SK-N-SH treated with all-trans-retinoic acid at 6 μM for 48 hours (cell line): ENCODE data around the gene MST1.
"Not testable (repeated sequence)": the region's sequence is repeated elsewhere in the genome, so short reads cannot be mapped to it uniquely, and the experiment has no call there.

ENCODE experiments used
- ATAC-seq: fragments of 200-7000 bp; cut with Tn5 transposase; 3 replicates; pipeline ENCODE4 v1.9.1; 2020; ENCODE audit warnings: mild to moderate bottlenecking, moderate library complexity
- BACH2 ChIP-seq: fragments of 250-450 bp; sonication (Bioruptor Pico); IDR thresholded peaks from 2 replicates; pipeline ENCODE4 v1.9.0; 2021; ENCODE audit warnings: mild to moderate bottlenecking, borderline replicate concordance
- GLIS3 ChIP-seq: fragments of 250-450 bp; sonication (Bioruptor Pico); IDR thresholded peaks from 2 replicates; pipeline ENCODE4 v1.5.0; 2020; ENCODE audit warnings: mild to moderate bottlenecking, moderate library complexity
- OSR1 ChIP-seq: fragments of 250-450 bp; sonication (Bioruptor Pico); IDR thresholded peaks from 2 replicates; pipeline ENCODE4 v1.8.0; 2022; ENCODE audit warnings: moderate library complexity, mild to moderate bottlenecking, inconsistent platforms
- SNAI2 ChIP-seq: fragments of 250-450 bp; sonication (Bioruptor Pico); IDR thresholded peaks from 2 replicates; pipeline ENCODE4 v1.5.0; 2020; ENCODE audit warnings: mild to moderate bottlenecking, moderate library complexity
- TOX ChIP-seq: fragments of 250-450 bp; sonication (Bioruptor Pico); IDR thresholded peaks from 2 replicates; pipeline ENCODE4 v1.8.0; 2021; ENCODE audit warnings: mild to moderate bottlenecking, moderate library complexity, borderline replicate concordance
- ZFP3 ChIP-seq: fragments of 250-450 bp; sonication (Bioruptor Pico); IDR thresholded peaks from 2 replicates; pipeline ENCODE4 v1.5.0; 2020; ENCODE audit warnings: mild to moderate bottlenecking, moderate library complexity
- ZFP30 ChIP-seq: fragments of 450-650 bp; formaldehyde crosslinking; IDR thresholded peaks from 2 replicates; pipeline ENCODE4 v1.5.0; 2022; ENCODE audit warnings: mild to moderate bottlenecking, moderate library complexity
- ZNF565 ChIP-seq: fragments of 450-650 bp; formaldehyde crosslinking; conservative IDR thresholded peaks from 2 replicates; pipeline ENCODE4 v1.5.0; 2020; ENCODE audit warnings: low read depth, mild to moderate bottlenecking, moderate library complexity
- TF ChIP-seq, protein P1 (sequence below): fragments of 250-450 bp; sonication (Bioruptor Pico); IDR thresholded peaks from 2 replicates; pipeline ENCODE4 v1.5.1; 2021; ENCODE audit warnings: mild to moderate bottlenecking, moderate library complexity
- TF ChIP-seq, protein P2 (sequence below): fragments of 250-450 bp; sonication (Bioruptor Pico); IDR thresholded peaks from 2 replicates; pipeline ENCODE4 v1.8.0; 2020; ENCODE audit warnings: mild to moderate bottlenecking, moderate library complexity, borderline replicate concordance
- TF ChIP-seq, protein P3 (sequence below): fragments of 250-450 bp; sonication (Bioruptor Pico); IDR thresholded peaks from 2 replicates; pipeline ENCODE4 v1.8.0; 2021; ENCODE audit warnings: low read depth, mild to moderate bottlenecking, moderate library complexity, borderline replicate concordance
- TF ChIP-seq, protein P4 (sequence below): fragments of 250-450 bp; sonication (Bioruptor Pico); IDR thresholded peaks from 2 replicates; pipeline ENCODE4 v1.5.0; 2020; ENCODE audit warnings: mild to moderate bottlenecking, moderate library complexity
- TF ChIP-seq, protein P5 (sequence below): fragments of 250-450 bp; sonication (Bioruptor Pico); IDR thresholded peaks from 2 replicates; pipeline ENCODE4 v1.5.1; 2020; ENCODE audit warnings: low read depth, mild to moderate bottlenecking, moderate library complexity

MST1 gene

DNA sequence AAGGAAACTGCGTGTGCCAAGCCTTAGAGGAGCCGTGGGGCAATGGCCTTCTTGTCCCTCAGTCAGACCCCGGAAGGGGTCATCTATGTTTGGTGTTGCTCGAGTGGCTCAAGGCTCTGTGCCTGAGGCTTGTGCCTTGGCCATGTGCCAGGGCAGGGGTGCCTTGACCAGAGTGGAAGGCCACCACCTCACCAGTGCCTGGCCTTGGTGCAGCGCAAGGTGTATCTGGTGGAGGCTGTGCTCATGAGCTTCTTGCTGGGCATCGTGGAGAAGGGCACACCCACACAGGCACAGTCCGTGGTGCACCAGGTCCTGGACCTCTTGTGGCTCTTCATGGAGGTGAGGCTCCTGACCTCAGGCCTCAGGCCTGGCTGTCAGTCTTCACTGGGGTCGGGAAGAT lies 10.7 kb upstream of the MST1 start:
- ATAC-seq, result no peak
- TF ChIP-seq, protein P1, sequence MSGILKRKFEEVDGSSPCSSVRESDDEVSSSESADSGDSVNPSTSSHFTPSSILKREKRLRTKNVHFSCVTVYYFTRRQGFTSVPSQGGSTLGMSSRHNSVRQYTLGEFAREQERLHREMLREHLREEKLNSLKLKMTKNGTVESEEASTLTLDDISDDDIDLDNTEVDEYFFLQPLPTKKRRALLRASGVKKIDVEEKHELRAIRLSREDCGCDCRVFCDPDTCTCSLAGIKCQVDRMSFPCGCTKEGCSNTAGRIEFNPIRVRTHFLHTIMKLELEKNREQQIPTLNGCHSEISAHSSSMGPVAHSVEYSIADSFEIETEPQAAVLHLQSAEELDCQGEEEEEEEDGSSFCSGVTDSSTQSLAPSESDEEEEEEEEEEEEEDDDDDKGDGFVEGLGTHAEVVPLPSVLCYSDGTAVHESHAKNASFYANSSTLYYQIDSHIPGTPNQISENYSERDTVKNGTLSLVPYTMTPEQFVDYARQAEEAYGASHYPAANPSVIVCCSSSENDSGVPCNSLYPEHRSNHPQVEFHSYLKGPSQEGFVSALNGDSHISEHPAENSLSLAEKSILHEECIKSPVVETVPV, result no peak
- no peak for TF ChIP-seq GLIS3
- TF ChIP-seq ZFP30, result no peak
- TF ChIP-seq ZNF565 (CRISPR knock-in tag), result no peak

DNA sequence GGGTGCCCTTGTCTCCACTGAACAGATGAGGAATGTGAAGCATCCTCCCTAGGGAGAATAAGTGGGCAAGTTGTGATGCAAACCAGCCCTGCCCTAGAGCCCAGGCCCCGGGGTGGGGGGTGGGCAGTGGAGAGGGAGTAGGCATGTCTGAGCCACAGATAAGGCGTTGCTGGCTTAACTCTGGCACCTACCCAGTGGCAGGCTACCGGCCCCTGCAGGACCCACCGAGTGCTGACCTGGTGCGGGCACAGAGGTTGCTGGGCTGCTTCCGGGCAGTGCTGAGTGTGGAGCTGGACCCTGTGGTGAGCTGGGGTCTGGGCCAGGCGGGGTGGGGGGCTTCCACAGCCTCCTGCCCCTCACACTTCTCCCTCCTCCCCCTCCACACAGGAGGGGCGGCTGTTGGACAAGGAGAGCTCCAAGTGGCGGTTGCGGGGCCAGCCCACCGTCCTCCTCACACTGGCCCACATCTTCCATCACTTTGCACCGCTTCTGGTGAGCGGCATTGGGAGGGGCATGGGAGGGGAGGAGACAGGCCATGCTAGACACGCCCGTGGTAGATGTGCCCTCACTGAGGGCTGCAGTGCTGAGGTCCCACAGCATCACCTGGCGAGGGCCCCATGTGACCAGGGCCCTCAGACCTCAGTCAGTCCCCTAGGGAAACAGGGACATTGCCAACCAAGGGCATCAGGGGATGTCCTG lies 10.2 kb upstream of the MST1 start:
- no peak for ATAC-seq
- TF ChIP-seq SNAI2 (CRISPR knock-in tag) (no peak), BACH2 (CRISPR knock-in tag) (no peak), ZNF565 (CRISPR knock-in tag) (no peak), ZFP3 (CRISPR knock-in tag) (no peak), OSR1 (CRISPR knock-in tag) (no peak), TOX (CRISPR knock-in tag) (no peak)
- TF ChIP-seq, protein P2, sequence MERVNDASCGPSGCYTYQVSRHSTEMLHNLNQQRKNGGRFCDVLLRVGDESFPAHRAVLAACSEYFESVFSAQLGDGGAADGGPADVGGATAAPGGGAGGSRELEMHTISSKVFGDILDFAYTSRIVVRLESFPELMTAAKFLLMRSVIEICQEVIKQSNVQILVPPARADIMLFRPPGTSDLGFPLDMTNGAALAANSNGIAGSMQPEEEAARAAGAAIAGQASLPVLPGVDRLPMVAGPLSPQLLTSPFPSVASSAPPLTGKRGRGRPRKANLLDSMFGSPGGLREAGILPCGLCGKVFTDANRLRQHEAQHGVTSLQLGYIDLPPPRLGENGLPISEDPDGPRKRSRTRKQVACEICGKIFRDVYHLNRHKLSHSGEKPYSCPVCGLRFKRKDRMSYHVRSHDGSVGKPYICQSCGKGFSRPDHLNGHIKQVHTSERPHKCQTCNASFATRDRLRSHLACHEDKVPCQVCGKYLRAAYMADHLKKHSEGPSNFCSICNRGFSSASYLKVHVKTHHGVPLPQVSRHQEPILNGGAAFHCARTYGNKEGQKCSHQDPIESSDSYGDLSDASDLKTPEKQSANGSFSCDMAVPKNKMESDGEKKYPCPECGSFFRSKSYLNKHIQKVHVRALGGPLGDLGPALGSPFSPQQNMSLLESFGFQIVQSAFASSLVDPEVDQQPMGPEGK, result no peak
- TF ChIP-seq, protein P3, sequence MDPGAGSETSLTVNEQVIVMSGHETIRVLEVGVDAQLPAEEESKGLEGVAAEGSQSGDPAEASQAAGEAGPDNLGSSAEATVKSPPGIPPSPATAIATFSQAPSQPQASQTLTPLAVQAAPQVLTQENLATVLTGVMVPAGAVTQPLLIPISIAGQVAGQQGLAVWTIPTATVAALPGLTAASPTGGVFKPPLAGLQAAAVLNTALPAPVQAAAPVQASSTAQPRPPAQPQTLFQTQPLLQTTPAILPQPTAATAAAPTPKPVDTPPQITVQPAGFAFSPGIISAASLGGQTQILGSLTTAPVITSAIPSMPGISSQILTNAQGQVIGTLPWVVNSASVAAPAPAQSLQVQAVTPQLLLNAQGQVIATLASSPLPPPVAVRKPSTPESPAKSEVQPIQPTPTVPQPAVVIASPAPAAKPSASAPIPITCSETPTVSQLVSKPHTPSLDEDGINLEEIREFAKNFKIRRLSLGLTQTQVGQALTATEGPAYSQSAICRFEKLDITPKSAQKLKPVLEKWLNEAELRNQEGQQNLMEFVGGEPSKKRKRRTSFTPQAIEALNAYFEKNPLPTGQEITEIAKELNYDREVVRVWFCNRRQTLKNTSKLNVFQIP (CRISPR knock-in tag), result no peak
- TF ChIP-seq, protein P4, sequence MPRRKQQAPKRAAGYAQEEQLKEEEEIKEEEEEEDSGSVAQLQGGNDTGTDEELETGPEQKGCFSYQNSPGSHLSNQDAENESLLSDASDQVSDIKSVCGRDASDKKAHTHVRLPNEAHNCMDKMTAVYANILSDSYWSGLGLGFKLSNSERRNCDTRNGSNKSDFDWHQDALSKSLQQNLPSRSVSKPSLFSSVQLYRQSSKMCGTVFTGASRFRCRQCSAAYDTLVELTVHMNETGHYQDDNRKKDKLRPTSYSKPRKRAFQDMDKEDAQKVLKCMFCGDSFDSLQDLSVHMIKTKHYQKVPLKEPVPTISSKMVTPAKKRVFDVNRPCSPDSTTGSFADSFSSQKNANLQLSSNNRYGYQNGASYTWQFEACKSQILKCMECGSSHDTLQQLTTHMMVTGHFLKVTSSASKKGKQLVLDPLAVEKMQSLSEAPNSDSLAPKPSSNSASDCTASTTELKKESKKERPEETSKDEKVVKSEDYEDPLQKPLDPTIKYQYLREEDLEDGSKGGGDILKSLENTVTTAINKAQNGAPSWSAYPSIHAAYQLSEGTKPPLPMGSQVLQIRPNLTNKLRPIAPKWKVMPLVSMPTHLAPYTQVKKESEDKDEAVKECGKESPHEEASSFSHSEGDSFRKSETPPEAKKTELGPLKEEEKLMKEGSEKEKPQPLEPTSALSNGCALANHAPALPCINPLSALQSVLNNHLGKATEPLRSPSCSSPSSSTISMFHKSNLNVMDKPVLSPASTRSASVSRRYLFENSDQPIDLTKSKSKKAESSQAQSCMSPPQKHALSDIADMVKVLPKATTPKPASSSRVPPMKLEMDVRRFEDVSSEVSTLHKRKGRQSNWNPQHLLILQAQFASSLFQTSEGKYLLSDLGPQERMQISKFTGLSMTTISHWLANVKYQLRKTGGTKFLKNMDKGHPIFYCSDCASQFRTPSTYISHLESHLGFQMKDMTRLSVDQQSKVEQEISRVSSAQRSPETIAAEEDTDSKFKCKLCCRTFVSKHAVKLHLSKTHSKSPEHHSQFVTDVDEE, result no peak
- TF ChIP-seq, protein P5, sequence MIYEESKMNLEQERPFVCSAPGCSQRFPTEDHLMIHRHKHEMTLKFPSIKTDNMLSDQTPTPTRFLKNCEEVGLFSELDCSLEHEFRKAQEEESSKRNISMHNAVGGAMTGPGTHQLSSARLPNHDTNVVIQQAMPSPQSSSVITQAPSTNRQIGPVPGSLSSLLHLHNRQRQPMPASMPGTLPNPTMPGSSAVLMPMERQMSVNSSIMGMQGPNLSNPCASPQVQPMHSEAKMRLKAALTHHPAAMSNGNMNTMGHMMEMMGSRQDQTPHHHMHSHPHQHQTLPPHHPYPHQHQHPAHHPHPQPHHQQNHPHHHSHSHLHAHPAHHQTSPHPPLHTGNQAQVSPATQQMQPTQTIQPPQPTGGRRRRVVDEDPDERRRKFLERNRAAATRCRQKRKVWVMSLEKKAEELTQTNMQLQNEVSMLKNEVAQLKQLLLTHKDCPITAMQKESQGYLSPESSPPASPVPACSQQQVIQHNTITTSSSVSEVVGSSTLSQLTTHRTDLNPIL (CRISPR knock-in tag), result no peak

DNA sequence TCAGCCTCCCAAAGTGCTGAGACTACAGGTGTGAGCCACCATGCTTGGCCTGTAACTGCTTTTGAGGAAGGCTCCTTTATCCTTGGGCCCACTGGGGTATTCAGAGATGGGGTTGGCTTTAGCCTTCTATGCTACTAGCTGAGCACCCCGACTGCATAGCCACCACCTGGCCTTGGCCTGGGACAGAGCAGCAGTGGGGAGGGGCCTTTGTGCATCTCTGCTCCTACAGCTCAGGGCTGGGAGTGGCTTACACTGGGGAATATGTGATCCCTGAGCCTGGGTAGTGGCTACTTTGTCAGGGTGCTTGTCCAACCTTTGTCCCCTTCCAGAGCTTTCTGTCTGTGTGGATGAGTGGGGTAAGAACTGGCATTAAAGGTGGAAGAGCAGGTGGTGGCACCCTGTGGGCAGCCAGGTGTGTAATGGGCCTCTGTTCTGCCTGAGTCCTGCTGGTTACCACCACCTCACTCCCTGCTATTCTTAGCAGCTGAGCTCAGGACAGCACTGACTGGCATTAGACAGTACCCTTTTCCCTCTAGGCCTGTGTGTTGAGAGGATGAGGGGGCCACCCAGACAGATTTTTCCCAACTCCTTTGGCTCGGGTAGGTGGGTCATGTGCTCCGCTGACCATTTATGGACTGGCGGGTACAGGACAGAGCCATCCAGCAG lies 6.2 kb upstream of the MST1 start:
- not testable (repeated sequence) for ATAC-seq

DNA sequence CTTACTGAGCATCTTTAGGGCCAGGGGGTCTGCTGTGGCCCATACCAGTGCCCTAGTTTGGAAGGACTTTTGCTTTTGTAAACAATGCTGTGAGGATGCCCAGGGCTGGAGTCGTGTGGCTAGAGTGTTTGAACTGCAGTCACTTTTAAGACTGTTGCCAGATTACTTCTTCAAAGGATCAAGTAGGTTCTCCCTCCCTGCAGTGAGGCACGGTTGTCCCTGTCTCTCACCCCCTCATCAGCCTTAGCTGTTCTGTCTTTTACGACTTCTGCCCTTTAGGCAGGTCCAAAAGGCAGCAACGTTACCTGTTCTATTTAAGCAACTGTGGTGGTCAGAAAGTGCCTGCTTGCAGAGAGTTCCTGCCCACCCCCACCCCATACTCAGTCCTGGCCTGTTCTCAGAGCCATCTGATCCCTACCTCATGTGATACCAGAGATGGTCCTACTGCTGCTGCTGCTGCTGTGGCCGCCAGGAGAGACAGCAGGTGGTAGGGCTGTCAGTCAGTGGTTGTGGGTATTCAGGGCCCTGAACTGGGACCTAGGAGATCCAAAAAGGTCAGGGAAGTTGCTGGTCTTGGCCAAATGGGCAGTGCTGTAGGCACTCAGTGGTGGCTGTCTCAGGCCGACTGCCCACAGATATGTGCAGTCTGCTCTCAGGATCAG lies 5.3 kb upstream of the MST1 start:
- ATAC-seq, result not testable (repeated sequence)

DNA sequence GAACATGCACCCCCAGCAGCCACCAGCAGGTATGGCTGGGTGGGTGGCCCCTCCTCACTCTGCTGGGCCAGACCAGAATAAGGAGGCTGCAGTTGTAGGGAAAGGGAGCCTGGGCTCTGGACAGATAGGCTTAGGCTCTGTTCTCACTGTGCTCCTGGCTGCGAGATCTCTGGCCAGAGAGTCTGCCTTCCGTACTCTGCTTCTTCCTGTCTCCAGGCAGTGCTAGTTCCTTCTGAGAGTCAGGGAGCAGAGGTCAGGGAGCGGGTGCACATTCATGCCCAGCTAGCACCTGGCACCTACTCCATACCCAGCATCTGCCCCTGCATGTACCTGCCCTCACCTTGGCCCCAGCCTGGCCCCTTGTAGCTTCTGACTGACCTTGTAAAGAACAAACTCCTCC lies 2.2 kb upstream of the MST1 start:
- ATAC-seq, result not testable (repeated sequence)

DNA sequence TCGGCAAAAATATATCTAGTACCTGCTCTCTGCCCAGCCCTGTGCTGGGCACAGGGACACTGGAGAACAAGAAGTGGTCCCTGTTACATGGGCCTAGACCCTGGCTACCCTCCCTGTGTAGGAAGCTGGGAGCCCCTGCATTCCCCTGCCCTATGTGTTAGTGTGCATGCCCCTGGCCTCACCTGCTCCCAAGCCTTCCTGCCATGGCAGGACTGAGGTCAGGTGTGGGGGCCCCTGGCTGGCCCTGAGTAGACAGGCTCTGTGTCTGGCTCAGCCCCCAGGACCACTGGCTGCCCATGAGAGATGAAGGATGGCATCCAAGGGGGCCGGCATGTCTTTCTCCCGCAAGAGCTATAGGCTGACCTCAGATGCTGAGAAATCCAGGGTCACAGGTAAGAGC lies 1.6 kb upstream of the MST1 start:
- ATAC-seq, result not testable (repeated sequence)

DNA sequence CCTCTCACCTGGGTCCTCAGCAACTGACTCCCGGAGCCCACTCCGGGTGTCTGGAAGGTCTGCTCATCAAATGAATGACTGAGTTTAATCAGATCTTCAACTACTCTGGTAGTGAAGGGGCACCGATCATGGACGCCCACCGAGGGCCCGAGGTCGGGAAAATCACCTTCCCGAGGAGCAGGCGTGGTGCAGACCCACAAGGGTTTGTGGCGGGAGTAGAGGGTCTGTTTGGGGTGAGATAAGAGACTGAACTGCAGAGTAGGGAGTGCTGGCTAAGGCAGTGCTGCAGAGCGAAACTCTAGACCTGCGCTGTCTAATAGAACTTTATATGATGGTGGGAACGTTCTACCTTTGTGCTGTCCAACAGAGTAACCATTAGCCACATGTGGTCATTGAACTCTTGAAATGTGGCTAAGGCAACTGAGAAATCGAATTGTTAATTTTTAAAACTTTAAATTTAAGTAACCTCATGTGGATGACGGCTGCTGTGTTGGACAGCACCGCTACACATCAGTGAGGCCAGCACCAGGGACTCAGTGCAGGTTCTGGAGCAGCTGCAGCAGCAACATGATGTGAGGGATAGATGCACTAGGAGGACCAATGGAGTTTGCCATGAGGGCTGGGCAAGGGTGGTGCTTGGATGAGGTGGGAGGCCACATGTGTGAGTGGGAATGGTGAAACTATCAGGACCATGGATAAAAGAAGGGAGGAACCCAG lies 792 bp upstream of the MST1 start:
- not testable (repeated sequence) for ATAC-seq

DNA sequence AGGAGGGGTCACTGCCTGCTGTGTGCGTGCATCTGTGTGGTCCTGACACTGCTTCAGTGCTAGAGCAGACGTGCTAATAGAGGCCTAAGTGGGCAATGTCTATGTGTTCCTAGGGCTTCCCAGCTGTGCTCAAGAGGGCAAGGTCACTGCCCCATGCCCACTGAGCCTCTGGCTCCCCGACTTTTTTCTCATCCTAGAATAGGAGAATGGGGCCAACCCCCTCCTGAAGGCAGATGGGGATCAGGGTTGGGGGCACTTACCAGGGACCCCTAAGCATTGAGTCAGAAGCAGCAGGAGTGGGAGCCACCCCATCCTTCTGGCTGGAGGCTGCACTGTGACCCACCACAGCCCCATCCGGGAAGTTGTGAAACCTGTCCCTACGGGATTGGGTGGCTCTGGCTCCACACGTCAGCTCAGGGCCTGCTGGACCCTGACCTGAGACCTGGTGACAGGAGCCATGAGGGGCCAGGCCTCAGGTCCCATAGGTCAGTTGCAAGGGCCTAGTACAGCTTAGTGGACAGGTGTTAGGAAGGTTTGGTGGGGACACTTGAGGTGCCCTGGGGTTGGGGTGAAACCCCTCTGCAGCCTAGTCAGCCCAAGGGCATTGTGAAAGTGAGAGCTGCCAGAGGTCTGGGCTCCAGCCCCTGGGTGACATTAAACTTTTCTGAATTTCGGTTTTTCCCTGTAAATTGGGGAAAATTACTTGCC lies 782 bp downstream of the MST1 start:
- 0 out of 3 replicates have a peak, but pooled peaks have one; percentile 0 for ATAC-seq

DNA sequence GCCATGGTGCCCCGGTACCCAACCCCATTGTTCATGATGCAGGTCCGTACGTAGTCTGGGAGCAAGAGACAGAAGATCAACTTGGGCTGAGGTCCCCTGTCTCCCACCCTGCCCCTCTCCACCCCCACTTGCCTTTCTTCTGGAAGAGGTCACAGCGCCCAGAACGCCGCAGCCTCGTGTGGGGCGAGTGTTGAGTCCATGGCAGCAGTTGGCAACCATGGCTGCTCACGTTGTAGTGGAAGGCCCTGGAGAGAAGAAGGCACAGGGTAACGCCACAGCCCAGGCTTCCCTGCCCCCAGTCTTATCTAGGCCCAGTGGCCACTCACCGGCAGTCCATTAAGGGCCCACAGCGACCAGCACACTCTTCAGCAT lies 1.9 kb downstream of the MST1 start:
- ATAC-seq, result not testable (repeated sequence)
